Measurements from ENCODE around the gene LAMB3. TPM values are rescaled to one million over a fixed set of nuclear protein-coding genes. Genes with fewer than 3 reads are reported as not detected.

Gene LAMB3
- total RNA-seq, 1 experiment from 2014 or later: 0.28 TPM

- H3K18ac ChIP-seq (ENCODE audit: insufficient read length, low read depth, low read length): peak overlapping the region; percentile 38
- no peaks in the 10 kb centered on the region for H3K36me3 Mint-ChIP-seq (ENCODE audit: insufficient read depth in 1 of 3, low read depth in 3 of 3)
- no peaks in the 10 kb centered on the region for H4K20me1 ChIP-seq (ENCODE audit: control insufficient read depth, insufficient read depth, insufficient read length)
- no peak overlapping the region for H2BK5ac ChIP-seq (ENCODE audit: insufficient read length, low read length)
- no peak overlapping the region; the same call in 1 of the 2 replicates for H3K4ac ChIP-seq (ENCODE audit: low read depth, low read length)
- no peak overlapping the region for H2AFZ ChIP-seq (ENCODE audit: low read length)
- no peak overlapping the region for H2BK20ac ChIP-seq (ENCODE audit: low read depth, low read length, poor library complexity, severe bottlenecking)
- H3K27me3 ChIP-seq (ENCODE audit: insufficient read depth, low read length): no peaks in the 10 kb centered on the region
- H4K5ac ChIP-seq (ENCODE audit: insufficient read length, low read depth, low read length): no peak overlapping the region
- H3K23ac ChIP-seq (ENCODE audit: insufficient read length, low read depth, low read length): no peak overlapping the region
- peaks cover 34 to 37% of the 10 kb centered on the region in 2 experiments for H3K4me1 Mint-ChIP-seq
- H3T11ph ChIP-seq (ENCODE audit: low read length): no peak overlapping the region
- H3K4me3 Mint-ChIP-seq: no peak overlapping the region
- no peak for DNase-seq
- H2BK12ac ChIP-seq (ENCODE audit: insufficient read length, low read depth, low read length): no peak overlapping the region
- no peak overlapping the region for H3K4me2 ChIP-seq (ENCODE audit: insufficient read depth, insufficient read length, low read length)
- no peaks in the 10 kb centered on the region for H3K79me1 ChIP-seq (ENCODE audit: insufficient read depth, low read depth, low read length, poor library complexity, severe bottlenecking)
- no peak overlapping the region for H4K91ac ChIP-seq (ENCODE audit: insufficient read length, low read depth, low read length)
- TF ChIP-seq CTCF (conservative IDR thresholded peaks at IDR 0.05): no peak
- peaks cover 11% of the 10 kb centered on the region for H3K27me3 Mint-ChIP-seq (ENCODE audit: low read depth)
- no peak overlapping the region for H3K9ac ChIP-seq (ENCODE audit: extremely low read depth, insufficient read length, low read length)
- H3K9me3 Mint-ChIP-seq: no peaks in the 10 kb centered on the region
- H3K27ac Mint-ChIP-seq: no peak overlapping the region; a peak in 1 of 7 replicates
- no peak overlapping the region for H4K8ac ChIP-seq (replicated peaks; ENCODE audit: insufficient read length, low read depth, low read length)
- no peak overlapping the region for H2BK120ac ChIP-seq (ENCODE audit: low read depth, low read length, poor library complexity, severe bottlenecking)
- H3K79me2 ChIP-seq (ENCODE audit: insufficient read depth, low read length): no peaks in the 10 kb centered on the region
- H2BK15ac ChIP-seq (ENCODE audit: low read depth, low read length): no peak overlapping the region
- no peak overlapping the region for H3K27ac ChIP-seq (ENCODE audit: insufficient read length, low read depth, low read length)
- no CpG with 5 or more reads among the region's 16 CpGs for WGBS (ENCODE audit: extremely low coverage, insufficient read length, low lambda C conversion rate)
- no peaks in the 10 kb centered on the region for H3K9me3 ChIP-seq (ENCODE audit: control insufficient read depth, low read depth, low read length)
- no peak overlapping the region for H3K14ac ChIP-seq (ENCODE audit: insufficient read depth, low read length)
- H3K4me1 ChIP-seq (ENCODE audit: insufficient read depth, low read length): no peaks in the 10 kb centered on the region; the same call in 1 of the 2 replicates
- no peaks in the 10 kb centered on the region for H3K23me2 ChIP-seq (ENCODE audit: insufficient read length, low read depth, low read length, poor library complexity, severe bottlenecking)
- no peak overlapping the region for H2AK5ac ChIP-seq (ENCODE audit: insufficient read length, low read length)
- H3K56ac ChIP-seq (ENCODE audit: insufficient read length, low read depth, low read length): no peak overlapping the region
These were observed 25.0 kb downstream of the LAMB3 start for GRCh38 chr1:209627027-209627731.
